Stimulated activated CD8-positive, alpha-beta memory T cell treated with anti-CD3 and anti-CD28 coated beads, Interleukin-12 subunit alpha, Interleukin-12 subunit beta, amount 100 ng/mL, for 1 hour (primary cell): ENCODE data around the gene MAML3.

ENCODE experiments used
- DNase-seq: peaks from one replicate; pipeline ENCODE4 v3.0.0-alpha.2; 2020; ENCODE audit warnings: low read depth

The MAML3 gene

GRCh38 chr4:139682741-139683151, 471.2 kb downstream of the MAML3 start:
- DNase-seq = no peak

- no peak for DNase-seq
These were observed 471.7 kb downstream of the MAML3 start for GRCh38 chr4:139682309-139682708.

GRCh38 chr4:139676913-139677585, 476.9 kb downstream of the MAML3 start:
- no peak for DNase-seq

GRCh38 chr4:139676365-139676764, 477.6 kb downstream of the MAML3 start:
- no peak for DNase-seq

- no peak for DNase-seq
These were observed 478.3 kb downstream of the MAML3 start for GRCh38 chr4:139675651-139676050.

- DNase-seq = no peak
These were observed 479.0 kb downstream of the MAML3 start for GRCh38 chr4:139674875-139675550.

- DNase-seq = no peak
These were observed 481.3 kb downstream of the MAML3 start for GRCh38 chr4:139672732-139673131.

GRCh38 chr4:139672215-139672614, 481.8 kb downstream of the MAML3 start:
- DNase-seq = no peak

- no peak for DNase-seq
These were observed 483.2 kb downstream of the MAML3 start for GRCh38 chr4:139670775-139671174.

GRCh38 chr4:139669890-139670289, 484.1 kb downstream of the MAML3 start:
- DNase-seq = no peak

- DNase-seq = no peak
These were observed 484.6 kb downstream of the MAML3 start for GRCh38 chr4:139669335-139669734.

- no peak for DNase-seq
These were observed 485.3 kb downstream of the MAML3 start for GRCh38 chr4:139668658-139669201.

GRCh38 chr4:139668036-139668435, 485.9 kb downstream of the MAML3 start:
- no peak for DNase-seq
